Fibroblast of the conjunctiva (primary cell): ENCODE results near the gene PNRC2.
"Not testable (repeated sequence)": the region's sequence is repeated elsewhere in the genome, so short reads cannot be mapped to it uniquely, and the experiment has no call there.

Experiments used
- DNase-seq: peaks from one replicate; pipeline ENCODE4 v3.0.0-alpha.2; 2010; ENCODE audit warnings: low read depth

PNRC2 gene

DNA sequence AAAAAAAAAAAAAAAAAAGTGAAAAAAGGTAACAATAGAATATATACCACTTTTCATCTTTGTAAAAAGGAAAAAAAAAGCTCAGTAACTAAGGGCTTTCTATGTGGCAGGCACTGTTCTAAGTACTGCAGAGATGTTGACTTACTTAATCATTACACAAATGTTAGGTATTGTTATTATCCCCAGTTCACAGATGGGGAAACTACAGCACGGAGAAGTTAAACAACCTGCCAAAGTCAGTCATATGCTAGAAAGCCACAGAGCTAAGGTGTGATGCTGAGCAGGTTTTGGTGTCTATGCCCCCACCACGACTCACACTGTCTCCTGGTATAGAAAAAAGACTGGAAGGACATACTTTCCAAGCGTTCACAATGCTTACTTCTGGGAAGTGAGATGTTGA is 6.6 kb upstream of the PNRC2 start:
- DNase-seq: no peak

GRCh38 chr1:23957096-23957495 is 2.5 kb upstream of the PNRC2 start:
- no peak for DNase-seq

DNA sequence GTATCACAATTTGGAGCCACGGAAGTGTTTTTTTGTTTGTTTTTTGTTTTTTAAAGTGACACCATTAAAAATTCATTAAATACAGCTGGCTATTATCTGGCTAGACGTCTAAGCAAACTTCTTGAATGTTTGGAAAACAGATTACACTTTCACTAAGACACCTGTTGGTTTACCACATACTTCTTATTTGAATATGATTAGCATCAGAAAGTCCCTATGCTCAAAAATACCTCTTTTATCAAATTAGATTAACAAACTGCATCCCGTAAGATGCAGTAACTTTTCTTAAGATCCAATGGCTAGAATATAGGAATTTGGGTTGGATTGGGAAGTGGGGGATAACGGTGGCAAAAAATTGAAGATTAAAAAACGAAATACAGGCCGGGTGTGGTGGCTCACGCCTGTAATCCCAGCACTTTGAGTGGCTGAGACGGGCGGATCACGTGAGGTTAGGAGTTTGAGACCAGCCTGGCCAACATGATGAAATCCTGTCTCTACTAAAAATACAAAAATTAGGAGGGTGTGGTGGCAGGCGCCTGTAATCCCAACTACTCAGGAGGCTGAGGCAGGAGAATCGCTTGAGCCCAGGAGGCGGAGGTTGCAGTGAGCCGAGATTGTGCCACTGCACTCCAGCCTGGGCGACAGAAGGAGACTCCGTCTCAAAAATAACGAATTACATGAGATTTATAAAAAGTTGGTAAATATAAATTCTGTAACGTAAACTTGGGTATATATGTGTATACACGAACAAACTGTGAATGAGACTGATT is 1.4 kb upstream of the PNRC2 start:
- DNase-seq: not testable (repeated sequence)

DNA sequence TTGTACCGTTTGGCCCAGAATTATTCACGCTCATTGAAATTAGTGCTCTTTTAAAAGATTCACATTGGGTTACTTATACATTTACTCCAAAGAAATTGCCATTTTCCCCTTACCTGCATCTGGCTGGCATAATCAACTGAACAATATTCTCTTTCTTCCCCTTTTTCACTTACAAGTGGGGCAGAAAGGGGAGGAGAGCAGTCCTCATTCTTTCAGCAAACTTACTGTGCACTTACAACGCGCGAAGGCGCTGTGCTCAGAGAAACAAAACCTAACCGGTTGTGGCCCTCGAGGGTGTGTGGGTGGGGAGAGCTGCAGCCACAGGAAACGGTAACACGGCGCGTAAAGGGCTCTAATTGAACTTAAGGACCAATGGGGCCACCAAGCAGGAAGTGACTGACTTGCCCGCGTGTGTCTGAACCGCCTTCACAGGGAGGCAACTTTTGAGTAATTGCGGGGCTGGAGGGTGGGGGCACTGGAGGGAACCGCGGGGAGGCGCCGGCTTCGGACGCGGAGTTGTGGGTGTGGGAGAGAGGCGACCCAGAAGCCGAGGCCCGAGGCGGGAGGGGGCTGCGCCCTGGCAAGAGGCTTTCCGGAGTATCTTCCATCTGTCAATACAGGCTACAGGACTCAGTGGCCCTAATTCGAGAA is 693 bp upstream of the PNRC2 start:
- peak; percentile 86 for DNase-seq

GRCh38 chr1:23960291-23961020 is 828 bp downstream of the PNRC2 start:
- DNase-seq: no peak

DNA sequence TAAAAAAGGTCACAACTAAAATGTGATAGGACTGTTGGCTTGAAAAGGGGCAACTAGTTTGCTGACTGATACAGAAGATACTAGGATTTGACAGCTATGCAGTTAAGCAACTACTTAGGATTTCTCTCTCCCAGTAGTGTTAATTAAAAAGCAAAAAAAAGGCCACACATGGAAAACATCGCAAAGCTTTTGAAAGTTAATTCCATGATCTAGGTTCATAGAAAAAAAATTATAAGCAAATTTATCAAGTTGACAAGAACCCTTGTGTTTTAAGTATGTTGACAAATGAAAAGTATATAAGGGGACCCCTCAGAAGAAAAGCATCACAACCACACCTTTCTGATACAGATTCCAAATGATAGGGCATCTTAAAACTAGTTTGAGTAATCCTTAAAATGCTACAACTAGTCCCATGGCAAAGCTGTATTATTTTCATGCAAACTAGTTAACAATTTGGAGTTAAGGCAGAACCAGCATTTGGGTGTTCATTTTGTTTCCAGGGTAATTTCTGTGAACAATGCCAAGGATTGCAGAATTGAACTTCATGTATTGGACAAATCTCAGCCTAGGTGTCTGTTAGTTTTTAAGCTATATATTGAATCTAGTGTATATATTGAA is 4.1 kb downstream of the PNRC2 start:
- no peak for DNase-seq

- no peak for DNase-seq
These were observed 4.6 kb downstream of the PNRC2 start for GRCh38 chr1:23964235-23964668.

GRCh38 chr1:23964790-23965740 is 5.4 kb downstream of the PNRC2 start:
- DNase-seq: no peak

- no peak for DNase-seq
These were observed 7.4 kb downstream of the PNRC2 start for GRCh38 chr1:23966973-23967493.

DNA sequence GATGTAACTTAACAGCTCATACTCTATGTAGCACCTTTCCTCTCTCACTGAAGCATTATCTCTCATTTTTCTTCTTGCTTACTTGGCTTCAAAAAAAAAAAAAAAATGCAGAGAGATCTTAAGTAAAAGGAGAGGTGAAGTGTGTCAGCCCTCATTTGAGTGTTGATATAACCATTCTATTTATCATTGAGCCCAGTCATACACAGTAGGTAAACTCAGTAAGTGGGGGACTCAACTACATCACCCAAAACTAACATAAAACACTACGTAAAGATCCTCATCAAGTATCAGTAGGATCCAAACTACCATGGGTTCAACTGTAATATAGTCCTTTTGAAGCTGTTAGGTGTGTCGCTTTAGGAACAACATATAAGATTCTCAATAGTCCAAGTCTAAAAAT is 8.2 kb downstream of the PNRC2 start:
- no peak for DNase-seq

- DNase-seq: no peak
These were observed 17.7 kb downstream of the PNRC2 start for GRCh38 chr1:23977187-23977853.

GRCh38 chr1:23977854-23978191 is 18.2 kb downstream of the PNRC2 start:
- no peak for DNase-seq

DNA sequence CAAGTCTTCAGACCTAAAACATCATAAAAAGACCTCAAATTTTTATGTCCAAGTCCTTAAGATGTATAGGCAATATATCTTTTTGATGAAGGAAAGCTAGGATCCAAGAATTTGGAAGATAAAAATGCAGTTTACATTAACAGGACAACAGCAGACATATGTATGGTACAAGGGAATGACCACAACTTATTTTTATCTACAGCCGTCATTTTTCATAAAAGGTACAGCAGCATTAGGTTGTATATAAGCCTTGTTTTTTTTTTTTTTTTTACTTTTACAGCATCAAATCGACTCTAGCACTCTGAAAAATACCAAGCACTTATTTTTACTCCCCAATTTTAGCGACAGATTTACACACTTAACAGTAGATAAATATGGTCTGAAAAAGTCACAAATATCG is 19.2 kb downstream of the PNRC2 start:
- DNase-seq: no peak

- DNase-seq: no peak
These were observed 19.8 kb downstream of the PNRC2 start for GRCh38 chr1:23979387-23979880.

DNA sequence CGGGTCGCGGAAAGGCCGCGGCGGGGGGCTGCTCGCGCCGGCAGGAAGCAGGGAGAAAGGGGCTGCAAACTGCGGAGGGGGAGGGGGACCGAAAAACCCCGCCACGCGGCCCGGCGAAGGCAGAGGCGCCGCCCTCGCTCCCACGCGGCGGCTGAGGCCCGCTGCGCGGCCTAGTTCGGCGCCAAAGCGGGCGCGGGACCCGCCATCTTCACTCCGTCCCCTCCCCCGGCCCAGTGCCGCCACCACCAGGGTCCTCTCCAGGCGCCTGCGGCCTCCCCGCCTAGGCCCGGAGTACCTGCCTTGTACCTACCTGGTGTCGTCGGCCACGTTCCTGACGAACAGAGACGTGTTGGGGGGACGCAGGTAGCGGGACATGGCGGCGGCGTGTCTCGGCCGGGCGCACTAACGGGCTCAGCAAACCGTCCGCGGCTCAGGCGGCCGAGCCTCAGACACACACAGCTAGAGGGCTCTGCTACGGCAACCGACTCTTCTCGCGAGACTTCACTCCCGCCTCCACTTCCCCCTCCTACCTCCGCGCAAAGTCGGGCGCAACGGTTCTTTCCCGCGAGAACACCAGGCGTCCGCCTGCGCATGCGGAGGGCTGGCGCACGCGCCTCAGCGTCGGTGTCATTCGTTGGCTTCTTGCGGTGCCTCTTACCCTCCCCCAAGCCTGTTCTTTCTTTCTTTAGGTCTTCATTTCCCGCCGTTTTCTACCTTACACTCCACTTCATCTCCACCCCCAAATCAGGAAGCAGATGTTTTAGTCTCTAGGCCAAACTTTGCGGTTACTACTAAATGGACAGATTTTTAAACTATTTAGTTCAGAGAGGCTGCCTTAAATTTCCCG is 20.5 kb downstream of the PNRC2 start, which contains the start of gene SRSF10:
SRSF10 (minus strand) TSS at position 447 of the 847 bp plus-strand sequence; CDS start at position 375, 72 bp downstream.
- peak; percentile 98 for DNase-seq

GRCh38 chr1:23980728-23981070 is 21.1 kb downstream of the PNRC2 start:
- DNase-seq: peak; percentile 28

GRCh38 chr1:23984417-23985186 is 25.0 kb downstream of the PNRC2 start:
- DNase-seq: peak; percentile 57

- not testable (repeated sequence) for DNase-seq
These were observed 27.4 kb downstream of the PNRC2 start for GRCh38 chr1:23987038-23987437.

GRCh38 chr1:23989263-23989662 is 29.6 kb downstream of the PNRC2 start:
- DNase-seq: no peak
